GM21526 (cell line): ENCODE measurements around the gene TBC1D2.
A peak's percentile ranks its signal among the peaks of the same experiment; 100 is the strongest.
"Not testable (repeated sequence)": the region's sequence is repeated elsewhere in the genome, so short reads cannot be mapped to it uniquely, and the experiment has no call there.

ENCODE experiments used
- ATAC-seq: cut with Tn5 transposase; IDR thresholded peaks from one replicate; pipeline ENCODE4 v1.9.1; 2021; ENCODE audit warnings: moderate library complexity; ENCODE audit not compliant: unreplicated experiment, low FRiP score

TBC1D2 gene

GRCh38 chr9:98255578-98256296 lies at the start of gene TBC1D2:
TBC1D2 (minus strand) TSS chr9:98255649; CDS start chr9:98255541, 108 bp downstream.
- ATAC-seq = peak; percentile 82

- no peak for ATAC-seq
These were observed 48.9 kb upstream of the TBC1D2 start for GRCh38 chr9:98304381-98304780.

GRCh38 chr9:98303633-98304125 lies 48.2 kb upstream of the TBC1D2 start:
- ATAC-seq = no peak

- ATAC-seq = no peak
These were observed 47.6 kb upstream of the TBC1D2 start for GRCh38 chr9:98302938-98303632.

GRCh38 chr9:98302150-98302549 lies 46.7 kb upstream of the TBC1D2 start:
- no peak for ATAC-seq

GRCh38 chr9:98300611-98301010 lies 45.2 kb upstream of the TBC1D2 start:
- ATAC-seq = no peak

- ATAC-seq = no peak
These were observed 43.0 kb upstream of the TBC1D2 start for GRCh38 chr9:98298476-98298875.

GRCh38 chr9:98295824-98296223 lies 40.4 kb upstream of the TBC1D2 start:
- ATAC-seq = no peak

- no peak for ATAC-seq
These were observed 36.4 kb upstream of the TBC1D2 start for GRCh38 chr9:98291820-98292219.

- ATAC-seq = no peak
These were observed 35.0 kb upstream of the TBC1D2 start for GRCh38 chr9:98290411-98290810.

- no peak for ATAC-seq
These were observed 34.3 kb upstream of the TBC1D2 start for GRCh38 chr9:98289614-98290201.

GRCh38 chr9:98288881-98289280 lies 33.4 kb upstream of the TBC1D2 start:
- ATAC-seq = no peak

- no peak for ATAC-seq
These were observed 31.9 kb upstream of the TBC1D2 start for GRCh38 chr9:98287384-98287783.

- ATAC-seq = no peak
These were observed 30.0 kb upstream of the TBC1D2 start for GRCh38 chr9:98285446-98285845.

GRCh38 chr9:98284754-98285153 lies 29.3 kb upstream of the TBC1D2 start:
- no peak for ATAC-seq

- ATAC-seq = not testable (repeated sequence)
These were observed 27.7 kb upstream of the TBC1D2 start for GRCh38 chr9:98283143-98283542.

- ATAC-seq = no peak
These were observed 25.8 kb upstream of the TBC1D2 start for GRCh38 chr9:98281281-98281680.

- no peak for ATAC-seq
These were observed 25.1 kb upstream of the TBC1D2 start for GRCh38 chr9:98280574-98280973.

GRCh38 chr9:98280162-98280561 lies 24.7 kb upstream of the TBC1D2 start:
- no peak for ATAC-seq

GRCh38 chr9:98276907-98277469 lies 21.5 kb upstream of the TBC1D2 start:
- ATAC-seq = no peak

GRCh38 chr9:98275159-98275558 lies 19.7 kb upstream of the TBC1D2 start:
- ATAC-seq = no peak
